GM12878 (cell line): Measurements from ENCODE around the gene LMNB1. TPM values are rescaled to one million over a fixed set of nuclear protein-coding genes. Genes with fewer than 3 reads are reported as not detected.

Experiments
- ATAC-seq: fragments of 200-7000 bp; cut with Tn5 transposase; 3 replicates; pipeline ENCODE4 v1.9.1; 2020; ENCODE audit warnings: mild to moderate bottlenecking, moderate library complexity
- BruUV-seq: library from RNA; stranded (reverse); fragments of 400-500 nt; replicated peaks from 2 replicates; lab custom pipeline; 2021; lab: Mats Ljungman, UMichigan
- CTCF ChIA-PET: fragments of 300-600 bp; sonication (Branson Sonifier 250); formaldehyde crosslinking; extraction: SDS; loops from one replicate; lab custom pipeline; 2021; ENCODE audit warnings: inconsistent platforms; lab: Yijun Ruan, JAX
- POLR2A ChIA-PET: fragments of 350-600 bp; formaldehyde crosslinking; extraction: SDS; loops from one replicate; lab custom pipeline; 2021; ENCODE audit warnings: inconsistent platforms; lab: Charles Lee
- RAD21 ChIA-PET: fragments of 300-600 bp; sonication (Branson Sonifier 250); formaldehyde crosslinking; loops from one replicate; lab custom pipeline; 2023; ENCODE audit warnings: antibody characterized with exemption; ENCODE audit not compliant: unreplicated experiment; lab: Charles Lee
- SMC1A ChIA-PET: fragments of 300-600 bp; sonication (Branson Sonifier 250); formaldehyde crosslinking; loops from one replicate; lab custom pipeline; 2023; ENCODE audit not compliant: unreplicated experiment, uncharacterized antibody; lab: Charles Lee
- DNase-seq: peaks from one replicate; pipeline ENCODE4 v3.0.0-alpha.2; 2011; ENCODE audit warnings: low read depth, low spot score
- FAIRE-seq: peaks from 3 replicates; lab custom pipeline; 2011; peaks lifted over from hg19 to GRCh38; lab: Jason Lieb, UNC
- H2AFZ ChIP-seq: 2 replicates; pipeline ENCODE4 v1.6.0; 2011; ENCODE audit warnings: low read depth, low read length, control low read depth; ENCODE audit not compliant: control insufficient read depth
- H3K27ac ChIP-seq: 2 replicates; pipeline ENCODE4 v1.5.1; 2011; ENCODE audit warnings: control low read depth; ENCODE audit not compliant: control insufficient read depth, insufficient read depth
- H3K27me3 ChIP-seq, 2 experiments: replicated peaks in 1 of 2; 2 replicates each; pipeline versions ENCODE4 v1.6.0 to v1.6.1; 2011; ENCODE audit warnings: low read length in 1 of 2; ENCODE audit not compliant: control insufficient read depth in 2 of 2, insufficient read depth in 2 of 2
- H3K36me3 ChIP-seq, 2 experiments: 2 replicates each; pipeline ENCODE4 v1.5.1; 2011; ENCODE audit warnings: low read length in 1 of 2; ENCODE audit not compliant: control insufficient read depth in 2 of 2, insufficient read depth in 2 of 2
- H3K4me1 ChIP-seq: 2 replicates; pipeline ENCODE4 v1.6.1; 2011; ENCODE audit warnings: mild to moderate bottlenecking, low read length, moderate library complexity, mixed read lengths; ENCODE audit not compliant: control insufficient read depth, insufficient read depth
- H3K4me2 ChIP-seq: 2 replicates; pipeline ENCODE4 v1.6.0; 2011; ENCODE audit warnings: control low read depth; ENCODE audit not compliant: control insufficient read depth, insufficient read depth
- H3K4me3 ChIP-seq: fragments of 200-600 bp; sonication (generic); 2 replicates; pipeline ENCODE4 v1.5.1; 2016
- H3K79me2 ChIP-seq: 2 replicates; pipeline ENCODE4 v1.6.0; 2011; ENCODE audit warnings: low read length; ENCODE audit not compliant: control insufficient read depth, insufficient read depth
- H3K9ac ChIP-seq: 2 replicates; pipeline ENCODE4 v1.8.0; 2011; ENCODE audit warnings: low read length, control low read depth, mixed read lengths; ENCODE audit not compliant: control insufficient read depth, insufficient read depth
- H3K9me3 ChIP-seq: replicated peaks from 3 replicates; pipeline ENCODE4 v1.5.1; 2011; ENCODE audit warnings: mild to moderate bottlenecking, low read length; ENCODE audit not compliant: control insufficient read depth, insufficient read depth
- H4K20me1 ChIP-seq: 2 replicates; pipeline ENCODE4 v1.6.0; 2011; ENCODE audit not compliant: control insufficient read depth, insufficient read depth
- ASH2L ChIP-seq: fragments of 300-600, 200-600 bp; sonication (generic); IDR thresholded peaks from 2 replicates; pipeline ENCODE4 v1.6.1; 2017; ENCODE audit warnings: low read depth, mild to moderate bottlenecking, borderline replicate concordance
- ATF2 ChIP-seq: IDR thresholded peaks from 2 replicates; pipeline ENCODE4 v1.6.1; 2012; ENCODE audit warnings: low read length, inconsistent platforms
- ATF7 ChIP-seq: fragments of 450-650 bp; IDR thresholded peaks from 2 replicates; pipeline ENCODE4 v1.6.1; 2016; ENCODE audit warnings: low read depth, mild to moderate bottlenecking
- BMI1 ChIP-seq: fragments of 450-650 bp; IDR thresholded peaks from 2 replicates; pipeline ENCODE4 v1.6.1; 2016; ENCODE audit warnings: mild to moderate bottlenecking, moderate library complexity, borderline replicate concordance
- CBFB ChIP-seq: IDR thresholded peaks from 2 replicates; pipeline ENCODE4 v1.6.1; 2016; ENCODE audit warnings: antibody characterized with exemption, low read depth
- KLF5 ChIP-seq: fragments of 450-650 bp; IDR thresholded peaks from 2 replicates; pipeline ENCODE4 v1.6.1; 2014; ENCODE audit warnings: mild to moderate bottlenecking; ENCODE audit not compliant: partially characterized antibody
- NKRF ChIP-seq: fragments of 450-650 bp; conservative IDR thresholded peaks from 2 replicates; pipeline ENCODE4 v1.6.1; 2017; ENCODE audit warnings: mild to moderate bottlenecking, moderate library complexity
- NR2C1 ChIP-seq: fragments of 450-650 bp; IDR thresholded peaks from 2 replicates; pipeline ENCODE4 v1.6.1; 2017; ENCODE audit warnings: antibody characterized with exemption, mild to moderate bottlenecking, moderate library complexity
- RELB ChIP-seq: fragments of 450-650 bp; IDR thresholded peaks from 2 replicates; pipeline ENCODE4 v1.6.1; 2017; ENCODE audit warnings: low read depth, mild to moderate bottlenecking, moderate library complexity
- RFX5 ChIP-seq: IDR thresholded peaks from 2 replicates; pipeline ENCODE4 v1.6.1; 2011; ENCODE audit warnings: low read depth, low read length, improper control_type of control experiment
- SP1 ChIP-seq: IDR thresholded peaks from one replicate; pipeline ENCODE4 v1.6.1; 2011; ENCODE audit warnings: low read depth, low read length
- SRF ChIP-seq, 2 experiments: IDR thresholded peaks; 2 replicates each; pipeline ENCODE4 v1.6.1; 2011; ENCODE audit warnings: low read depth in 2 of 2, low read length in 2 of 2, mild to moderate bottlenecking in 1 of 2, moderate library complexity in 1 of 2
- TCF3 ChIP-seq: IDR thresholded peaks from 2 replicates; pipeline ENCODE4 v1.6.1; 2012; ENCODE audit warnings: low read depth, mild to moderate bottlenecking, low read length, borderline replicate concordance; ENCODE audit not compliant: insufficient read depth
- WRNIP1 ChIP-seq: IDR thresholded peaks from 2 replicates; pipeline ENCODE4 v1.6.1; 2011; ENCODE audit warnings: low read depth, low read length, improper control_type of control experiment, borderline replicate concordance
- ZBED1 ChIP-seq: IDR thresholded peaks from 2 replicates; pipeline ENCODE4 v1.6.1; 2016; ENCODE audit warnings: borderline replicate concordance
- ZBTB33 ChIP-seq: fragments of 450-650 bp; IDR thresholded peaks from 2 replicates; pipeline ENCODE4 v1.6.1; 2017; ENCODE audit warnings: mild to moderate bottlenecking
- ZNF217 ChIP-seq: fragments of 450-650 bp; IDR thresholded peaks from 2 replicates; pipeline ENCODE4 v1.6.1; 2017; ENCODE audit warnings: antibody characterized with exemption, mild to moderate bottlenecking
- WGBS: methylation state at CpG from one replicate; pipeline ENCODE4 v1.1.6; 2016; ENCODE audit warnings: low lambda C conversion rate; ENCODE audit not compliant: insufficient replicate concordance, insufficient coverage; ENCODE audit errors: missing lambda C conversion rate; 5-methylcytosine and 5-hydroxymethylcytosine counted together
- in situ Hi-C: fragments of 300-500 bp; cut with MboI; formaldehyde crosslinking; loops from 9 replicates; pipeline ENCODE4 v1.14.3; 2018; ENCODE audit warnings: mixed read lengths
- intact Hi-C: fragments of 100-400 bp; cut with micrococcal nuclease; formaldehyde crosslinking; loops from one replicate; pipeline ENCODE4 v1.14.2; 2022; ENCODE audit not compliant: unreplicated experiment
- polyA plus RNA-seq, 11 experiments: library from polyadenylated mRNA; depleted of rRNA in 4 of 11; unstranded in 6 of 11; stranded (reverse) in 5 of 11; fragments of >200 nt; fragmentation: Nextera tagmentation in 4 of 11; fragmentation: Illumina TruSeq in 1 of 11; extraction: Ambion mirVana in 4 of 11; extraction: Trizol in 1 of 11; gene quantifications; 1 replicate in 1 of 11; 2 replicates in 10 of 11; pipeline versions ENCODE4 v1.2.1 to v1.2.3, GENCODE V29; 2011 to 2016; ENCODE audit warnings: inconsistent platforms in 2 of 11, missing spikeins in 2 of 11, low read depth in 1 of 11
- total RNA-seq, 4 experiments: library from RNA; depleted of rRNA in 3 of 4; stranded (reverse); fragments of >200 nt in 3 of 4; fragmentation: Illumina TruSeq in 1 of 4; extraction: Trizol in 1 of 4; gene quantifications; 2 replicates each; pipeline versions ENCODE4 v1.2.1 to v1.2.3, GENCODE V29; 2013 to 2021

LMNB1 gene
- total and polyA plus RNA-seq, 10 of the 15 experiments (the other 5 are each of a cell fraction or from before 2014, with no cell fraction given), result 7.0 to 185 (median 86.4) TPM

- no TSS peak for BruUV-seq
- Histone ChIP-seq H3K4me3 (no peak overlapping the region), H3K9me3 (no peaks in the 10 kb centered on the region; the same call in 2 of the 3 replicates), H3K4me2 (no peak overlapping the region), H3K27me3 (no peaks in the 10 kb centered on the region), H4K20me1 (no peaks in the 10 kb centered on the region), H3K36me3 (no peaks in the 10 kb centered on the region), H3K4me1 (peaks cover 12% of the 10 kb centered on the region), H3K9ac (no peak overlapping the region), H2AFZ (no peak overlapping the region), H3K79me2 (no peaks in the 10 kb centered on the region), H3K27ac (no peak overlapping the region)
- DNase-seq (no peak), ATAC-seq (no peak), FAIRE-seq (no peak)
- 97% methylated on average over 3 of the region's 3 CpGs for WGBS
- POLR2A ChIA-PET, result no interaction called here
- CTCF ChIA-PET, result interaction anchor here (0.7 to 2.4 kb wide), 4 partner anchors 12 to 463 kb away, joined by 3 to 7 read pairs (median 3); no protein-coding TSS in a partner anchor
- RAD21 ChIA-PET, result interaction anchor here (0.7 kb wide), 1 partner anchor 11 kb away, joined by 3 read pairs; no protein-coding TSS in a partner anchor
- SMC1A ChIA-PET, result interaction anchor here (0.6 to 2.3 kb wide), 4 partner anchors 11 to 68 kb away, joined by 3 to 6 read pairs (median 4); no protein-coding TSS in a partner anchor
- in situ Hi-C loops (no loop called here), intact Hi-C loops (loop anchor here (5.0 to 10.0 kb wide), 3 partner anchors 176 to 646 kb away; no protein-coding TSS in a partner anchor)
- TF ChIP-seq ATF2, result no peak
- no peak for TF ChIP-seq NR2C1
- no peak for TF ChIP-seq ZBED1
- TF ChIP-seq SP1, result no peak
- TF ChIP-seq RELB, result no peak
- no peak for TF ChIP-seq RFX5
- TF ChIP-seq KLF5, result no peak
- no peak for TF ChIP-seq ASH2L
- TF ChIP-seq SRF (IDR thresholded peaks at IDR 0.05; ENCODE audit: low read depth in 2 of 2, low read length in 2 of 2), result no peak
- TF ChIP-seq ATF7, result no peak
- no peak for TF ChIP-seq ZBTB33
- no peak for TF ChIP-seq BMI1
- TF ChIP-seq WRNIP1, result no peak
- no peak for TF ChIP-seq TCF3
- TF ChIP-seq NKRF, result no peak
- no peak for TF ChIP-seq CBFB
- TF ChIP-seq ZNF217, result no peak
Observed at GRCh38 chr5:126849101-126849678, 72.3 kb downstream of the LMNB1 start.
